ENCODE results near the gene MEA1.

- TF ChIP-seq, protein P1, sequence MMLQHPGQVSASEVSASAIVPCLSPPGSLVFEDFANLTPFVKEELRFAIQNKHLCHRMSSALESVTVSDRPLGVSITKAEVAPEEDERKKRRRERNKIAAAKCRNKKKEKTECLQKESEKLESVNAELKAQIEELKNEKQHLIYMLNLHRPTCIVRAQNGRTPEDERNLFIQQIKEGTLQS (IDR thresholded peaks at IDR 0.05): no peak
- TF ChIP-seq CTCF (IDR thresholded peaks at IDR 0.05 in 2 of 3, conservative IDR thresholded peaks at IDR 0.05 in 1 of 3; ENCODE audit: borderline replicate concordance in 1 of 3, insufficient read depth in 1 of 3, low read depth in 2 of 3, low read length in 2 of 3) (no peak), POLR2A (IDR thresholded peaks at IDR 0.05; ENCODE audit: borderline replicate concordance, extremely low read depth, insufficient read depth, insufficient read length) (no peak)
Observed at GRCh38 chr6:43043310-43043709, 29.6 kb upstream of the MEA1 start.
